ENCODE data around the gene MYO1B. TPM values are rescaled to one million over a fixed set of nuclear protein-coding genes. Genes with fewer than 3 reads are reported as not detected.

The MYO1B gene
- total RNA-seq, 1 experiment from 2014 or later, result 80.3 TPM

GRCh38 chr2:191355170-191355758 is 110.1 kb downstream of the MYO1B start:
- no peaks in the 10 kb centered on the region for H3K4me1 ChIP-seq
- no peak for TF ChIP-seq CTCF (IDR thresholded peaks at IDR 0.05; ENCODE audit: insufficient read depth in 1 of 2, low read depth in 1 of 2, low read length in 1 of 2, severe bottlenecking in 1 of 2, unreplicated experiment in 1 of 2)
- BruUV-seq (replicated peaks), result no TSS peak
- no peaks in the 10 kb centered on the region for H3K4me1 Mint-ChIP-seq (ENCODE audit: low read depth, unreplicated experiment)
- H3K4me3 ChIP-seq (ENCODE audit: low read depth, low read length), result no peak overlapping the region
- H3K36me3 Mint-ChIP-seq (ENCODE audit: insufficient read depth, unreplicated experiment), result peaks cover 37% of the 10 kb centered on the region
- H3K27me3 ChIP-seq (replicated peaks; ENCODE audit: control insufficient read depth, insufficient read depth, low read length), result no peaks in the 10 kb centered on the region
- DNase-seq, result no peak
- POLR2A ChIA-PET, result no interaction called here
- no peak overlapping the region for H3K27ac Mint-ChIP-seq (ENCODE audit: unreplicated experiment)
- no peaks in the 10 kb centered on the region for H3K27me3 Mint-ChIP-seq (ENCODE audit: insufficient read depth, unreplicated experiment)
- CTCF ChIA-PET, result no interaction called here
- no peaks in the 10 kb centered on the region for H3K9me3 ChIP-seq
- H3K36me3 ChIP-seq (ENCODE audit: control insufficient read depth, insufficient read depth, low read length), result no peaks in the 10 kb centered on the region
- H3K9me3 Mint-ChIP-seq (ENCODE audit: unreplicated experiment), result no peaks in the 10 kb centered on the region
- no peak overlapping the region for H3K4me3 Mint-ChIP-seq (ENCODE audit: unreplicated experiment)
- intact Hi-C loops (cut with micrococcal nuclease; ENCODE audit: unreplicated experiment), result no loop called here

GRCh38 chr2:191357678-191358077 is 112.5 kb downstream of the MYO1B start:
- H3K4me3 Mint-ChIP-seq (ENCODE audit: unreplicated experiment), result no peak overlapping the region
- POLR2A ChIA-PET, result no interaction called here
- DNase-seq, result no peak

GRCh38 chr2:191358325-191359025 is 113.3 kb downstream of the MYO1B start:
- DNase-seq, result no peak
- no TSS peak for BruUV-seq (replicated peaks)
- TF ChIP-seq CTCF (IDR thresholded peaks at IDR 0.05; ENCODE audit: insufficient read depth in 1 of 2, low read depth in 1 of 2, low read length in 1 of 2, severe bottlenecking in 1 of 2, unreplicated experiment in 1 of 2), result no peak
- H3K36me3 ChIP-seq (ENCODE audit: control insufficient read depth, insufficient read depth, low read length), result no peaks in the 10 kb centered on the region
- Mint-ChIP-seq H3K4me1 (ENCODE audit: low read depth, unreplicated experiment) (no peaks in the 10 kb centered on the region), H3K4me3 (ENCODE audit: unreplicated experiment) (no peak overlapping the region), H3K27ac (ENCODE audit: unreplicated experiment) (no peak overlapping the region), H3K27me3 (ENCODE audit: insufficient read depth, unreplicated experiment) (no peaks in the 10 kb centered on the region), H3K36me3 (ENCODE audit: insufficient read depth, unreplicated experiment) (peaks cover 33% of the 10 kb centered on the region), H3K9me3 (ENCODE audit: unreplicated experiment) (no peaks in the 10 kb centered on the region)
- H3K4me3 ChIP-seq (ENCODE audit: low read depth, low read length), result no peak overlapping the region
- intact Hi-C loops (cut with micrococcal nuclease; ENCODE audit: unreplicated experiment), result no loop called here
- H3K4me1 ChIP-seq, result no peaks in the 10 kb centered on the region
- H3K9me3 ChIP-seq, result no peaks in the 10 kb centered on the region
- no peaks in the 10 kb centered on the region for H3K27me3 ChIP-seq (replicated peaks; ENCODE audit: control insufficient read depth, insufficient read depth, low read length)
- CTCF ChIA-PET, result no interaction called here
- POLR2A ChIA-PET, result no interaction called here

More at GRCh38 chr2:191357678-191358077, 112.5 kb downstream of the MYO1B start:
- TF ChIP-seq CTCF (IDR thresholded peaks at IDR 0.05; ENCODE audit: insufficient read depth in 1 of 2, low read depth in 1 of 2, low read length in 1 of 2, severe bottlenecking in 1 of 2, unreplicated experiment in 1 of 2), result no peak
- H3K36me3 ChIP-seq (ENCODE audit: control insufficient read depth, insufficient read depth, low read length), result no peaks in the 10 kb centered on the region
- H3K9me3 ChIP-seq, result no peaks in the 10 kb centered on the region
- H3K27ac Mint-ChIP-seq (ENCODE audit: unreplicated experiment), result no peak overlapping the region
- H3K27me3 ChIP-seq (replicated peaks; ENCODE audit: control insufficient read depth, insufficient read depth, low read length), result no peaks in the 10 kb centered on the region
- no peaks in the 10 kb centered on the region for H3K4me1 Mint-ChIP-seq (ENCODE audit: low read depth, unreplicated experiment)
- intact Hi-C loops (cut with micrococcal nuclease; ENCODE audit: unreplicated experiment), result no loop called here
- H3K9me3 Mint-ChIP-seq (ENCODE audit: unreplicated experiment), result no peaks in the 10 kb centered on the region
- no peak overlapping the region for H3K4me3 ChIP-seq (ENCODE audit: low read depth, low read length)
- H3K36me3 Mint-ChIP-seq (ENCODE audit: insufficient read depth, unreplicated experiment), result peaks cover 41% of the 10 kb centered on the region
- H3K27me3 Mint-ChIP-seq (ENCODE audit: insufficient read depth, unreplicated experiment), result no peaks in the 10 kb centered on the region
- CTCF ChIA-PET, result no interaction called here
- no TSS peak for BruUV-seq (replicated peaks)
- H3K4me1 ChIP-seq, result no peaks in the 10 kb centered on the region
